ENCODE measurements around the gene CERS3. TPM values are rescaled to one million over a fixed set of nuclear protein-coding genes. Genes with fewer than 3 reads are reported as not detected.
A peak's percentile ranks its signal among the peaks of the same experiment; 100 is the strongest.

Gene CERS3
- total and polyA plus RNA-seq, 2 experiments from 2014 or later = not detected

DNA sequence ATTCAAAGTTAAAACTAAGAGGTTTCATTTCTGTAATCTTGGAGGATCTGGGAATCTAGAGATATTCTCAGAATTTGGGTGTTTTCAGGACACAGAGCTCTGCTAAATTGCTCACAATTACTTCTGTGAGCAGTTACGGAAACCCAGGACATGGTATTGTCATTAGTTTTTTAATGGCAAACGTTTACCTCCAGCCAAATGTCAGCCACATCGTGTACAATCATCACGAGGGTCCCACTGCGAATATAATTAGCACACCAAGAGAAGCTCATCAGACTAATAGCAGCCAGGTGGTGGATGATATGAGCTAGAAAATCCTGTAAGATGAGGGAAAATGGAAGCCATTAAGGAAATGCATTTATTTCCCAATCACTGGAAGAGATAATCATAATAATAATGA is 56.0 kb downstream of the CERS3 start:
- H3K79me2 ChIP-seq (ENCODE audit: insufficient read depth) = no peaks in the 10 kb centered on the region
- no peaks in the 10 kb centered on the region for H3K27me3 ChIP-seq (replicated peaks; ENCODE audit: insufficient read depth)
- H3K36me3 ChIP-seq (ENCODE audit: low read depth) = no peaks in the 10 kb centered on the region
- in situ Hi-C loops (cut with MboI) = no loop called here
- no peaks in the 10 kb centered on the region for H4K20me1 ChIP-seq (ENCODE audit: insufficient read depth)
- 22 to 38% methylated on average over 5 of the region's 5 CpGs for WGBS, 2 experiments (ENCODE audit: low coverage in 1 of 2, low lambda C conversion rate in 2 of 2, missing lambda C conversion rate in 2 of 2)
- H3K9ac ChIP-seq = no peak overlapping the region
- DNase-seq = no peak
- no peak overlapping the region for H3K27ac ChIP-seq
- H3K4me3 ChIP-seq = no peak overlapping the region
- H3K4me2 ChIP-seq (ENCODE audit: unreplicated experiment) = no peak overlapping the region
- no peak for TF ChIP-seq EZH2phosphoT487 (IDR thresholded peaks at IDR 0.05; ENCODE audit: insufficient read depth, low read depth)
- no peak for TF ChIP-seq EZH2 (IDR thresholded peaks at IDR 0.05; ENCODE audit: insufficient read depth, poor library complexity, severe bottlenecking)
- H3K9me2 ChIP-seq (ENCODE audit: insufficient read depth) = no peaks in the 10 kb centered on the region
- H3K9me3 ChIP-seq (ENCODE audit: low read depth) = no peaks in the 10 kb centered on the region
- no peaks in the 10 kb centered on the region for H3F3A ChIP-seq (ENCODE audit: insufficient read depth)
- no peaks in the 10 kb centered on the region for H3K4me1 ChIP-seq (ENCODE audit: insufficient read depth)
- no peak overlapping the region for H2AFZ ChIP-seq

DNA sequence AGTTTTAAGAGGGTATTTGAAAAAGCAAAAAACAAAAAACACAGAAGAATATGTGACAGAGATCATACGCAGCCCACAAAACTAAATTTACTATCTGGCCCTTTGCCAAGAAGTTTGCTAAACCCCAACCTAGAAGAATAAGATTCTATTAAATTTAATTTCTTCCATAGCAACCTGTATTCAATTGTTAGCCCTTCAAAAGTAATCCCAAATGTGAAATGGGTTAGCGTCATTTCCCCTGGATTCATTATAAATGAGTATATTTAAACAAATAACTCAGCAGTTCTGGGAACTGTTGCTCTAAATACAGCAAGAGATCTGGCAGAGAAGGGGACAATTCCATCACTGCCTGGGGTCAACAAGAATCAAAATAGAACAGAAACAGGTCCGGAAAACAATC is 56.8 kb downstream of the CERS3 start:
- H3K9me3 ChIP-seq (ENCODE audit: low read depth) = no peaks in the 10 kb centered on the region
- H3K36me3 ChIP-seq (ENCODE audit: low read depth) = no peaks in the 10 kb centered on the region
- DNase-seq = no peak
- no peak overlapping the region for H3K27ac ChIP-seq
- H3K79me2 ChIP-seq (ENCODE audit: insufficient read depth) = no peaks in the 10 kb centered on the region
- no peak for TF ChIP-seq EZH2phosphoT487 (IDR thresholded peaks at IDR 0.05; ENCODE audit: insufficient read depth, low read depth)
- no peak for TF ChIP-seq EZH2 (IDR thresholded peaks at IDR 0.05; ENCODE audit: insufficient read depth, poor library complexity, severe bottlenecking)
- no peaks in the 10 kb centered on the region for H3F3A ChIP-seq (ENCODE audit: insufficient read depth)
- no peak overlapping the region for H3K4me3 ChIP-seq
- H4K20me1 ChIP-seq (ENCODE audit: insufficient read depth) = no peaks in the 10 kb centered on the region
- no peaks in the 10 kb centered on the region for H3K27me3 ChIP-seq (replicated peaks; ENCODE audit: insufficient read depth)
- WGBS, 2 experiments (ENCODE audit: low coverage in 1 of 2, low lambda C conversion rate in 2 of 2, missing lambda C conversion rate in 2 of 2) = 3 to 5% methylated on average over 3 of the region's 3 CpGs
- H3K9ac ChIP-seq = no peak overlapping the region
- H3K4me1 ChIP-seq (ENCODE audit: insufficient read depth) = no peaks in the 10 kb centered on the region
- no peak overlapping the region for H2AFZ ChIP-seq
- no peaks in the 10 kb centered on the region for H3K9me2 ChIP-seq (ENCODE audit: insufficient read depth)
- in situ Hi-C loops (cut with MboI) = no loop called here
- no peak overlapping the region for H3K4me2 ChIP-seq (ENCODE audit: unreplicated experiment)

DNA sequence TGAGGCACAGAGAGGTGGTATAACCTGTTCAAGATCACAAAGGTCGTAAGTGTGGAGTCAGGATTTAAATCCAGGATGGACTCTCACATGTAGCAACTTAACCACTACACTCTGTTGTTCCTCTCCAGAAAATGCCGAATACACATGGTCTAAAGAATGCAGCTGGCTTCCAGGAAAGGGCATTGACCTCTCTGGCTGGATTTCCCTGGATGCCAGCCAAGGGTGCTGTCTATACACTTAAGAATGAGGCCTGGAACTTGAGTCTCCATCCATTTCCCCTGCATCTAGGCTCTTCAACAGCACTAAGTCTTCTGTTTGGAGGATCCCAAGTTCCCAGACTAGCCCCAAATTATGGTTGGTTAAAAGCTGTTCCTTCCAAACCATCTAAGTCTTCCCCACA is 60.5 kb downstream of the CERS3 start:
- Histone ChIP-seq H3F3A (ENCODE audit: insufficient read depth) (no peaks in the 10 kb centered on the region), H3K27me3 (replicated peaks; ENCODE audit: insufficient read depth) (no peaks in the 10 kb centered on the region), H3K4me2 (ENCODE audit: unreplicated experiment) (no peak overlapping the region), H3K36me3 (ENCODE audit: low read depth) (no peaks in the 10 kb centered on the region), H3K9me2 (ENCODE audit: insufficient read depth) (no peaks in the 10 kb centered on the region), H3K4me3 (no peak overlapping the region), H3K9me3 (ENCODE audit: low read depth) (no peaks in the 10 kb centered on the region), H3K4me1 (ENCODE audit: insufficient read depth) (no peaks in the 10 kb centered on the region), H3K9ac (no peak overlapping the region), H3K79me2 (ENCODE audit: insufficient read depth) (no peaks in the 10 kb centered on the region), H3K27ac (no peak overlapping the region), H4K20me1 (ENCODE audit: insufficient read depth) (no peaks in the 10 kb centered on the region), H2AFZ (no peak overlapping the region)
- TF ChIP-seq EZH2 (IDR thresholded peaks at IDR 0.05; ENCODE audit: insufficient read depth, poor library complexity, severe bottlenecking) (no peak), EZH2phosphoT487 (IDR thresholded peaks at IDR 0.05; ENCODE audit: insufficient read depth, low read depth) (no peak)
- 10% methylated on average over 2 of the region's 2 CpGs for WGBS, 2 experiments (ENCODE audit: low coverage in 1 of 2, low lambda C conversion rate in 2 of 2, missing lambda C conversion rate in 2 of 2)
- in situ Hi-C loops (cut with MboI) = no loop called here
- peak; percentile 2 for DNase-seq

DNA sequence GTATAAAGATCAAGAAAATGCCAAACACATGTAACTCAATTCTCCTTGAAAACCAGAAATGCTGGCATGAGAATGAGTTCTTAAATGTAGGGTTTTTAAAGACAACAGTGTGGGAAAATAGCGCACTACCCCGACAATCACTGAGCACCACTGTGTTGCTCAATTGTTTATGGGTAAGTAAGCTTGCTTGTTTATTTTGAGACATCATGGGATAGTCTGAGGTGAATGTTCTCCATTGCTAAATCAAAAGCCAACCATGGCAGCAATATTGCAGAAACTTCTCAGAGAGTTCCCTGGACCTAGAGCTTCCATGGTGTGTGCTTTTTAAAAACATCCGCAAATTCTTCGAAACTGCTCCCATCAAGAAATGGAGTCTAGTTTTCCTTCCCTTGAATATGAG is 62.7 kb downstream of the CERS3 start:
- H3K4me3 ChIP-seq = no peak overlapping the region
- H3K9me3 ChIP-seq (ENCODE audit: low read depth) = no peaks in the 10 kb centered on the region
- H3K9ac ChIP-seq = no peak overlapping the region
- in situ Hi-C loops (cut with MboI) = no loop called here
- no peak overlapping the region for H2AFZ ChIP-seq
- no peak overlapping the region for H3K27ac ChIP-seq
- 10 to 13% methylated on average over 4 of the region's 4 CpGs for WGBS, 2 experiments (ENCODE audit: low coverage in 1 of 2, low lambda C conversion rate in 2 of 2, missing lambda C conversion rate in 2 of 2)
- H3K4me1 ChIP-seq (ENCODE audit: insufficient read depth) = no peaks in the 10 kb centered on the region
- no peak for DNase-seq
- TF ChIP-seq EZH2phosphoT487 (IDR thresholded peaks at IDR 0.05; ENCODE audit: insufficient read depth, low read depth) = no peak
- no peak for TF ChIP-seq EZH2 (IDR thresholded peaks at IDR 0.05; ENCODE audit: insufficient read depth, poor library complexity, severe bottlenecking)
- H3F3A ChIP-seq (ENCODE audit: insufficient read depth) = no peaks in the 10 kb centered on the region
- H3K27me3 ChIP-seq (replicated peaks; ENCODE audit: insufficient read depth) = no peaks in the 10 kb centered on the region
- H4K20me1 ChIP-seq (ENCODE audit: insufficient read depth) = no peaks in the 10 kb centered on the region
- no peaks in the 10 kb centered on the region for H3K79me2 ChIP-seq (ENCODE audit: insufficient read depth)
- H3K4me2 ChIP-seq (ENCODE audit: unreplicated experiment) = no peak overlapping the region
- H3K9me2 ChIP-seq (ENCODE audit: insufficient read depth) = no peaks in the 10 kb centered on the region
- H3K36me3 ChIP-seq (ENCODE audit: low read depth) = no peaks in the 10 kb centered on the region

DNA sequence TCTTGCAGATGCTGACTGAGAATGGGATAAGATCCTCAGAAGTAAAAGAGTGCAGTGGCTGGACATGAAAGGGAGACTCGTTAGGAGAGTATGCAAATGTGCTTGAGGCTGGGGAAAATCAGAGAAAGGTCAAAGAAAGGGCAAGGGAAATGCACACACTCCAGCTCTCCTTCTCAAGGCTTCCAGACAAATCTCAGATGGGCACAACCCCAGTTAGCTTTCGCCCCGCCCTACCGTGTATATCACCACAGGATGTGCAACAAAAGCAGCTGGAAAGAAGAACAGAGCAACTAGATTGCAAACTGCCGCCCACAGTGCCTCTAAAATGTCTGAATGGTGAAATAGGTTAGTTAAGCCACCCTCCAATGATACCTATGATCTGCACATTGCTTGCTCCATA is 63.9 kb downstream of the CERS3 start:
- in situ Hi-C loops (cut with MboI) = no loop called here
- Histone ChIP-seq H3K27ac (no peak overlapping the region), H3K4me3 (no peak overlapping the region), H3K9me2 (ENCODE audit: insufficient read depth) (no peaks in the 10 kb centered on the region), H3K36me3 (ENCODE audit: low read depth) (no peaks in the 10 kb centered on the region), H3K4me2 (ENCODE audit: unreplicated experiment) (no peak overlapping the region), H3K9me3 (ENCODE audit: low read depth) (no peaks in the 10 kb centered on the region), H3K79me2 (ENCODE audit: insufficient read depth) (no peaks in the 10 kb centered on the region), H3F3A (ENCODE audit: insufficient read depth) (no peaks in the 10 kb centered on the region), H3K9ac (no peak overlapping the region), H2AFZ (no peak overlapping the region), H3K27me3 (replicated peaks; ENCODE audit: insufficient read depth) (no peaks in the 10 kb centered on the region), H4K20me1 (ENCODE audit: insufficient read depth) (no peaks in the 10 kb centered on the region), H3K4me1 (ENCODE audit: insufficient read depth) (no peaks in the 10 kb centered on the region)
- DNase-seq = no peak
- TF ChIP-seq EZH2 (IDR thresholded peaks at IDR 0.05; ENCODE audit: insufficient read depth, poor library complexity, severe bottlenecking) (no peak), EZH2phosphoT487 (IDR thresholded peaks at IDR 0.05; ENCODE audit: insufficient read depth, low read depth) (no peak)
- WGBS, 2 experiments (ENCODE audit: low coverage in 1 of 2, low lambda C conversion rate in 2 of 2, missing lambda C conversion rate in 2 of 2) = 0 to 7% methylated on average over 5 of the region's 5 CpGs
